NCI-H128 (cell line): ENCODE measurements around the gene P2RY2.

Experiments
- DNase-seq: peaks from one replicate; lab custom pipeline; 2025; ENCODE audit not compliant: unreplicated experiment; lab: John Stamatoyannopoulos, UW

P2RY2 gene

DNA sequence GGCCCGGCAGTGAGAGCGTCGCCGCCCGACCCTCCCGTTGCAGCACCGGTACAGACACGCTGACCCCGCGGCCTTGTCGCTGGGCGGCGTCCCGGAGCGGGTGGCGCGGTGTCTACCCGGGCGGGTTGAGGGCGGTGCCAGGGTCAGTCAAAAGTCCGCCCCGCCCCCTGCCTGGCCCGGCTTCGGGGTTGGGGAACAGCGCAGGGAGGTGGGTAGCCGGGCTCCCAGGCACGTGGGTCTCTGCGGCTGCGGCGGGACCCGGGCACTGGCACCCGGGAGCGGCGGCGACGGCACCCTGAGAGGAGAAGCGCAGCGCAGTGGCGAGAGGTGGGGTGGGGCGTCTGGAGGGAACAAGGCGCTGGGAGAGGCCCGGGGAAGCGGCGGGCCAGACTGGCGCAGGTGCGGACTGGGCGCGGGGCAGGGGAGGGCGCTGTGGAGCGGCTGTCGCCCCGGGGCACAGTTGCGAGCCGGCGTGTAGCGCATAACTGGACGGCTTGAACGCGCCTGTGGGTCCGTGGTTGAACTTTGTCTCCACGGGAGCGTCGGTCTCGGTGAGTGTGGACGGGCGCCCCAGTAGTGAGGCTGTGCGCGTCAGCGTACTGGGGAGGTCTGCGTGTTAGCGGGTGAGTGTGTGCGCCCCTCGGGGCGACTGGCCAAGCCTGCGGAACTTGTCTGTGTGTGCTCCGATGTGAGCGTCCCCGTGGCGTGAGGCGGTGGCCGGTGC is at the start of gene P2RY2:
TSS of gene P2RY2 (plus strand) at position 176 of the 724 bp plus-strand sequence. CDS start 15,879 bp downstream, outside the sequence.
- no peak for DNase-seq

DNA sequence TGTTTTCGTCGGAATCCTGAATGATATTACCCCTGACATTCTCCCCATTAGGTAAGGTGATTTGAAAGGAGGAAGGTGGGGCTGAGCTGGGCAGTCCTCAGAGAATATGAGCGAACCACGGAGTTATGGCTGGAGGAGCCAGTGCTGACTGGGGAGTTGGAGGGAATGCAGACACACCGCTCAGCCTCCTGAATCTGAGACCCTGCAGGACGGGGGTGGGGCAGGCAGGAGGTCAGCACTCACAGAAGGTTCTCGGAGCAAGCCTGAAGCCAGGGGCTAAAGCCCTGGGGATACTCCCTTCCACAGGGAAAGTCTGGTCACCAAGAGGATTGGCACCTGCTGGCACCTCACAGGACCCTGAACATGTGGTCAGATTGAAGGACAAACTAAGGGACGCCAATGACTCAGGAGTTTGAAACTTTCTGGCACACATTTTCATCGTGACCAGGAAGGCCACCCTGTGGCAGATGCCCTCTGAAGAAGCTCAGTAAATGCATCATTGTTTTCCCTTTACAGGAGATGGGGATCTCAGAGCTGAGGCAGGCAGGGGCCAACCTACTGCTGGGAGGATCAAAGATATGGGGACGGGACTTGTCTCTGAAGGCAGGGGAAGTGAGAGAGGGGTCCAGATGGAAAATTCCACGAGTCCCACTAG is 49.0 kb upstream of the P2RY2 start:
- no peak for DNase-seq

DNA sequence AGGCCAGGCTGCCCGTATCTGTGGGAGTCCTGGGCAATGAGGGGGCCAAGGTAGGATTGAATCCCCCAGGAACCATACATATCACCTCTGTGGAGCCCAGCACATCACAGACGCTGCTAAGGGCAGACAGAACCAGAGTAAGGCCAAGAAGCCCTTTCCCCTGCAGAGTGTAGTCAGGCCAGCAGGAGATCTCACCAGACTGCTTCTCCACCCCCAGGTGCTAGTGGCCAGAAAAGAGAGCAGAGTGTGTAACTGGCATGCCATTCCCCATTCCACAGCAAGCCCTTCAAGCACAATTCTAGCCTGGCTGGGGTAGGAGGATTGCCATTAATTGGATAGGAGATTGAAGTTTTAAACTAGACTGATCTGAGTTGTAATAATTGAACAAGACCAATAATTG is 47.9 kb upstream of the P2RY2 start:
- DNase-seq = no peak

DNA sequence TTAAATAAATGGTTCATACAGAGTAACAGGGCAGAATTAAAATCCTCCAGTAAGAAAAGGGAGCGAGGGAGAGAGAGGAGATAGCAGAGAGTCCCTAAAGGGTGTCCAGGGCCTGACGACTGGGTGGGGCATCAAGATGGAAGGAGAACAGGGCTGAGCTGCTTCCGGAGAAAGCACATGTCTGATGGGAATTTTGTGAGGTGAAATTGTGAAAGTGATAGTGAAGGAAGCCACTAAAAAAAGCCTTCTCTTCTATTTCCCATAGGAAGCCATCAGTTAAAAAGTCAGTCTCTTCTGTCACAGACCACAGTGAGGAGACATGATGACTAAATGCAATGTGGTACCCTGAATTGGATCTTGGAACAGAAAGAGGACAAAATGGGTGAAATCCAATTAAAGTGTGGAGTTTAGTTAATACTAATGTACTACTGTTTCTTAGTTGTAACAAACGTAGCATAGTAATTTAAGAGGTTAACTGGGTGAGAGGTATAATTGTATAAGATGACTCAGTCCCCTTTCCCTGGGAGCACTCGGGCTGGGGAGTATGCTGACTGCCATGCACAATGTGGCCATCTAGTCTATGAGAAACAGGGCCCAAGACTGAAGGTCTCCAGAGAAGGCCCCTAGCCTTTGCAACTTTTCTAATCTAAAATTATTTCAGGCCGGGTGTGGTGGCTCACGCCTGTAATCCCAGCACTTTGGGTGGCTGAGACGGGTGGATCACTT is 46.5 kb upstream of the P2RY2 start:
- no peak for DNase-seq

DNA sequence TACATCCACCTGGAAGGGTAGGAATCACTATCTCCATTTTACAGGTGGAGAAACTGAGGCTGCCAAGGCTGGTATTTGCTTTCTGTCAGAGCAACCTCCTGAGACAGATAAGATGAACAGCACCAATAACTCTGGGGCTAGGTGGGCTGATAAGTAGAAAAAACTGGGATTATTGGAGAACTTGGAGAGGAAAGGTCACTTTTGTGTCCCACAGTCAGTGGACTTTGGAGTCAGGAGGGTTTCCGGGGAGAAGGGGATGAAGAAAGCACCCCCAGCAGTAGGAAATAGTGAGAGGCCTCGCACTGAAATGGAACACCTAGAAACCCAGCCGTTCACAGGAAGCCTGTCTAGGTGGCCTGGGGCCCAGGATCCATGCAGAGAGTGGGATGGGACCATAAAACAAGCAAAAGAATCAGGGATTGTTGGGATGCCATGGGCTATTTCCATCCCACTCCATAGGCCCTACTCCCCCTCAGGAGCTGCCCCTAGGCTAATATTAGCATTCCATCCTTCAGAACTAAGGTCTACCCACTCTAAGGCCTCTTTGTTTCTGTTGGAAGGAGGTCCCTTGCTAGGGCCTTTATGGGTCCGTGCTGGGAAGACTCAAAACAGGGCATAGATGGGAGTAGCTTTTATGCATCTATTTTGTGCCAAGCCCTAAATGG is 45.0 kb upstream of the P2RY2 start:
- no peak for DNase-seq

DNA sequence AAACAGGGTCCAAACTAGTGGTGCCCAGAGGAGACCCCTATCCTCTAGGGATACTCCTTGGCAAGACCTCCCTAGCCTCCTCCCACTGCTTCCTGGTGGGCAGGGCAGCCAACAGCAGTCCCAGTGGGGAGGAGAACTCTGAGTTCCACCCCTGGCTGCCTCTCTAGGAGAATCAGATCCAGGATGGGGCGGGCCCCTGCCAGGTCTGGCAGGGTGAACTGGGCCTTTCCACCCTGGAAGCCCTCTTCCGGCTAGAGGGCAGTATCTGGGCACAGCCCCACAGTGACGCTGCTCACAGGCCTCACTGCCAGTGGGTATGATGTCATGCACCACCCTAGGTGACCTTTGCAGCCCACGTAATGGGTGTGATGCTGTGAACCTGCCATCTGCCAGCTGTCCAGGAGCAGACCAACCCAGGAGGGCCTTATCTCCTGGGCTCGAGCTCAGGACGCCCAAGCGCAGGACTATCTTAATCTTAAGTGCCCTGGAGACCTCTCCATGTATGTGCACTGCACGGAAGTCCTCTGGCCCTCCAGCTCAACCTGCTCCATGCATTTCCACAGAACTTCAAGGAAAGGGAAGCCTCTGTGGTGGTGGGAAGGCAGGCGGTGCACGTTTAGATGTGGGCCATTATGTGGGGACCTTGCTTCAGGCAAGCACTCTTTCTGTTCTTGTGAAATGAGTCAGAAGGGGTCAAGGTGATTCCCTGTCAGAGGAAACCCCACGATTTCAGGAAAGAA is 44.2 kb upstream of the P2RY2 start:
- DNase-seq = no peak

DNA sequence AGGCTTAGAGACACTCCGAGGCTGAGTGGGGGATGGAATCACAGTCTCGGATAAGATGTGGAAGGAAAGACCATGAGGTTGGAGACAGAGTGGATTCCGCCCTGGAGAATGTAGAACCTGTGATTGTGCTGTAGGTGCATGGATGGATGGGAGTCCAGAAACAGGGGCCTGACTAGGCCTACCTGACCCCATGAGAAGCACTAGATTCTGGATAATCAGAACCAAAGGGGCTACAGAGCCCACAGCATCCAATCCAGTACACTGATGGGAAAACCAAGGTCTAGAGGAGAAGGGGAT is 43.6 kb upstream of the P2RY2 start:
- no peak for DNase-seq

DNA sequence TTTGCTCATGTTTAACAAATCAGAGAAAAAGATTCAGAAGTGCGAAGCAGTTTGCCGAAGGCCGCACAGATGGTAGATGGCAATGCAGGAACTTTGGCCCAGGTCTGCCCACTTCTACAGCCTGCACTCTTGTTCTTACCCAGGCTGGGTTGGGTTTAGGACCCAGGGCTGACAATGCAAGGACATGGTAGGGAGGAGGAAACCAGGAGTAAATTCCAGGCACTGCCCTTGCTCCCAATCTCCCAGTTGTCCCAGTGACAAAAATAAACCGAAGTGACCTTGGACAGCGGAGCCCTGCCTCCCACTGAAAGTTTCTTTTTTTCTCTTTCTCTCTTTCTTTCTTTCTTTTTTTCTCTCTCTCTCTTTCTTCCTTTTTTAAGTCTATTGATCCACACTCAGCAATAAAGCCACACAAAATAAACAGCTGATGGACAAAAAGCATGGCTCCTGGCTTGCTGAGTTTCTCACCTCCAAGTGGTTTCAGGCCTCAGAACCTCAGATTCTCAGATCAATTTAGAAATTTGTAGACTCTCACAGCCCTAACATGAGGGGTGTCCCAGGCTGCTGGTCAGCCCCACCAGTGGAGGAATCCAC is 42.4 kb upstream of the P2RY2 start:
- DNase-seq = no peak

DNA sequence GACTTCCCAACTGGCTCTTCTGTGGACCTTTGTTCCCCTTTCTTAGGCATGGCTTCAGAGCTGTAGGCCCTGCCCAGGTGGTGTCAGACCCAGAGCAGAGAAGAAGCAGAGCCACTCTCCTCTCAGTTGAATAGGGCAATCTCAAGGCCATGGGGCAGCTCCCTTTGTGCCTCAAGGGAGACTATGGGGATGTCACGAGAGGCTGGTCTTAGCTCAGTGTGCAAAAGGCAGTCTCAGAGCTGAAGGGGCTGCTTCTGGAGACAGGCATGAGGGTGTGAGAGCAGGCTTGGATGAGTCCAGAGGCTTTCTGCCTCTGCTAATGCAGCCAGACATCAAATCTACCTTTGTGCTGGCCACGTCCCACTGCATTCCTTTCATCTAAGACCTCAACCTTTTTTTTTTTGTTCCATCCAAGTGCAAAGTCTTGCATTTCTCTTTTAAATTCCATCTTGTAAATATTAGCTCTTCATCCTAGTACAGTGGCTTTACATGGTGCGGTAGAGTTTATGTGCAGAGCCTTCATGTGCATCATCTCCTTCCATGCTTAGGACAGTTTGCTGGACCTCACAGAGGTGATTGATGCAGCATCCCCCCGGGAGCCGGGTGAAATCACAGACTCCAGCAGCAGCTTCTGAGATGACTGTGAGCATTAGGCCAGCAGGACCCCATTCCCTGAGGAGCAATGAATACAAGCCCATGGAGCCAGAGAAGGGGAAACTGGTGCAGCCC is 41.8 kb upstream of the P2RY2 start:
- no peak for DNase-seq

DNA sequence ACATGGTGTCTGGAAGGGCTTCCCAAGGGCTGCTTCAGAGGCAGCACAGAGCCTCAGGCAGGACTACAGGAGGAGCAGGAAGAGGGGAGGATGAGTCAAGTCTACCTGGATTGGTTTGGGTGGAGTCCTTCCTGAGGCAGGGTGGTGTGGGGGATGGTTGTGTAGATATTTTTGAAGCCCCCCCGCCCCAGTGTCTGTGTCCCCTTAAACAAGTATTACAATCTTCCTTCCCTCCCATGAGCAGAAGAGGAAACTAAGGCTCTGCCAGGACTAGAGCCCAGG is 41.3 kb upstream of the P2RY2 start:
- DNase-seq = no peak

DNA sequence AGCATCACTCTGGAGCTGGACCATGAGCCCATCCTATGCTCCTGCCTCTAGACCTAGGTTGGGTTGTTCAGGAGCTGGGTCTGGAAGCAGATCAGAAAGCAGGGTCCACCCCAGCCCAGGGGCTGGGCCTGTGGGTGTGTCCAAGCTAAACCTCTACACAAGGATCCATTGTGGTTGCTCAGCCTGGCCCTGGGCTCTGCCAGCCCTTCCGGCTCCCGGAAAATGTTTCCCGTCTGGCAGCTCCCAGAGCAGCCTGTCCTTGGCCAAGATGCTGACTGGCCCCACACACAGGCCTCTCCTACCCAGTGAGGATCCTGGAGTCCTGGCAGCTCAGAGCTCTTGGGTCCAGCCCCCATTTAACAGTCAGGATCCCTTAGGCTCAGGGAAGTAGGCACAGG is 40.7 kb upstream of the P2RY2 start:
- DNase-seq = no peak

DNA sequence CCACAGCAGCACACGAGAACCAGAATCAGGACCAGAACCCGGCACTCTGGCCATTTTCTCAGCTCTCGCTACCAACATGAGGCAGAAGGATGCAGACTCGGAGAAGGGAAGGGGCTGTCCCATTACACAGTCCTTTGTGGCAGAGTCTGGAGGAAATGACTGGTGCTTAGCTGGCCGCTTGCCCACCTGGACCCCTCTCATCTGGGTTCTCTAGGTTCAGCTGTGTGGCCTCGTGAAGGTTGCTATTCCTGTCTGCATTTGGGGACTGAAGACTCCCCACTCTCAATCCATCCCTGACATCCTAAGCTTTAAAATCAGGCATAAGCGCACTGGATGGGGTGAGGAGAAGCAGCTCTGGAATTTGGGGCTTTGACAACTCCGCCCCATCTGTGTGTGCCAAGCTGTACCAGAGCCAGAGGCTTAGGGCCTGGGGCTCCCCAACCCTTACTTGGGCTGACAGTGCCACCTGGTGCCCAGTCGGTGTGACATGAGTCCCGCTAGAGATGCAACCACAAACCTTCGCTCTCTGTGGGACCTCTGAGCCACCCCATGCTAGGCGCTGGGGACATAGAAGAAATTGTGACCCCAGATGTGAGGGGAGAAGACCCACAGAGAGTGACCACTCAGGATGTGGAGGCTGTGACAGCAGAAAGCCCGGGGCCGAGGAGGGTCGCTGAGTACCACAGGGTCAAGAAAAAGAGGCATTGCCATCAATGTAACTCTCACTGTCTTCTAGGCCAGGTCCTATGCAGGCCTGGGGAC is 40.1 kb upstream of the P2RY2 start:
- peak; percentile 61 for DNase-seq

DNA sequence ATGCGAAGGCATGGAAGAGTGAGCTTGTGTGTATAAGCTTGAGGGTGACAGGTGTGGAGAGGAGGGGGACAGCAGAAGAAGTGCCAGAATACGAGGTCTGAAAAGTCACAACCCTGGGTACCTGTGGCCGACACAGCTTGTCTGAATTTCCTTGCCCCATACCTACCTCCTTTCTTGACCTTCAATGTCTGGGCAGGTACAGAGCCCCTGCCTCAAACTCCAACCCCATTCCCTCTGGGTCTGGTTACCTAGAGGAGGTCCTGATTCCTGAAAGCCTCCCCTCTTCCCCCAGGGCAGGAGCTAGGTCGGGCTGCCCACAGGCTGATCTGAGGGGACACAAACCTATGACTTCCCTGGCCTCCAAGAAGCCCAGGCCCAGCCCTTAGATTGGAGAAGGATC is 39.4 kb upstream of the P2RY2 start:
- no peak for DNase-seq

DNA sequence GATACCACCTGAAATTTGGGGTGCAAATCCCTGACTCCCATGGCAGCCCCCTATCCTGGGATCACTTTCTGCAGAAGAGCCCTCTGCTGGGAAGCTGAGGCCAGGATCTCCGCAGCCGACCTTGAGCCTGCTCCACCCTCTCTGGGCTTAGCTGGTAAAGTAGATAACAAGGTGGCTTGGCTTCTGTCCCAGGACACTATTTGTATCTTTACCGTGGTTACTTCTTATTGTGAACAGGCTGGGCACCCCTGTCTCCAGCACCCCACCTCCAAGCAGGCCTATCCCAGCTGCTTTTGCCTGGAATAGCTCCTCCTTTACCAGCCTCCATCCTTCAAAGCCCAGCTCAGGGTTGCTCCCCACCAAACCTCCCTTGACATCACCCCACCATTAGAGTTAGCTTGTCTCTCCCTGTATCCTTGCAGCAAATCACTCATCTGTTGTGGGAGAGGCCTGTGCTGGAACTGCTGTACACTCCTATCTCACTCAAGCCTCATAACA is 35.2 kb upstream of the P2RY2 start:
- DNase-seq = no peak

DNA sequence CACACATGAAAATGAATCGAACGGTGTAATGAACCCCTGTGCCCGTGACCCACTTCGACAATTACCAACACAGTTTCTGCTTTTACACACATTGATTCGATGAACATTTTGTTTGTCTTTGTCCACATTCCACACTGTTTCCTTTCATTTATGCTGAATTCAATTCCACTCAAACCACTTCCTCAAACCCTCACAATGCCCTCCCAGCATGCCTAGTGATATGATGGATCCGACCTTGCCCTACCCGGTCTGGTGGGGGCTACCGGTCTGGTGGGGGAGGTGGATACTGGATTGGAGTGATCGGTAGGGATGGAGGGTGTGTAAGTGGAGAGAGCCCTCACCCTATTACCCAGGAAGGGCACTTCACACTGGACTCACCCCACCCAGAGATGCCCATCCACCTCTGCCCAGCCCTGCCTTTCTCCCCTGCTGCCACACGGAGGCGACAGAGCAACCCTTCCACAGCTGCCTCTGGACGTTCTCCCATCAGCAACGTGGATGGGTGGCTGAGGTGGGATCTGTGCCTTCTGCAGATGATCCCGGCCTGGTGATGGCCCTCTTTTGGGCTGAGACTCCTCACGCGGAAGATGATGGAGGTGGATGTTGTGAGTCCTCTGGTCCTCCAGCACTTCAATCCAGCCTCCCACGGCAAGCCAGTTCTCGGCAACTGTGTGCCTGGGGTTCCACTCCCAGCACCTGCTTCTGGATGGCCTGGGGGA is 33.0 kb upstream of the P2RY2 start:
- no peak for DNase-seq

DNA sequence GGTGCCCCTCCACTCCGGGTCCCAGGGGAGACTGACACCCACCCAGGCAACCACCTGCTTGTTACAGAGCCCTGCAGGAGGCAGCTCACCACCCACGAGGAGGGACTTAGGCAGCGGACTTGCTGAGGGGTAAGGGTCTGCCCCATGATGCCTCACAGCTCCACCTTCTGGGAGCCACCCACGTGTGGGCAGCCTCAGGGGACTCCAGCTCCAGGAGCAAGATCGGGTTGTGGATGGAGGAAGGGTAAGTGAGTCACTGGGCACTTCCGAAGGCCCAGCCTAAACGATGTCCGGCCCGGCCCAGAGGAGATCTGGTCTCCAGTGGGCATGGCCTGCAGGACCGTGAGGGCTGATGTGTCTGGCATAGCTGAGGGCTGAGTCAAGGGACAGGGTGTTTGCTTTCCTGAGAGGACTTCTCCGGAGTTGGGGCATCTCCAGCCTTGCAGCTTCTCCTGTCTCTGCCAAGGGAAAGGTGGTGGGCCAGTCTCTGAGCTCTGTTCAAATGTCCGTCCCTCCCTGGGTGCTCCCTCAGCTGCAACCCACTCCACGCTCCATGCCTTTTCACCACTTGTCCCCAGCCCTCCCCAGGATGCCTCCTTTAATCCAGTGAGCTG is 32.3 kb upstream of the P2RY2 start:
- no peak for DNase-seq

DNA sequence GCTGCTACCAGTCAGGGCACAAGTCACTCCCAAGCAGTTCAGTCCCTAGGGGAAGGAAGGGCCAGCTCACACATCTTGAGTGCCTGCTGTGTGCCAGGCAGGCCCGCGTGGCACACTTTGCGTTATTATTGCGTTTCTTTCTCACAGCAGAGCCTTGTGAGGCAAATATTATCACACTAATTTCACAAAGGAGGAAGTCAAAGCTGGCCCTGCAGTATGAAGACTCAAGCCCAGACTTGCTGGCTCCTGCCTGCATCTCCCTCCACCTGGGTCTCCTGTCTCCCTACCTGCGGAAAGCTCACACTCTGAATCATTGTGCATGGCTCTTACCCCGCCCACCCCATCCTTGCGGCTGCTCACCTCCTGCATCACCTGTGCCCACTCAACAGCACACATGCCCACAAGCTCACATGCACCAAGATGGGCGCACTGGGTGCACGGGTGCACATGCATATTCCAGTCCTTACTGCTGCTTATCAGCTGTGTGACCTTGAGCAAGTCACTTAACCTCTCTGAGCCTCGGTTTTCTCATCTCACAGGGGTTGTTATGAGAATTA is 31.7 kb upstream of the P2RY2 start:
- no peak for DNase-seq

DNA sequence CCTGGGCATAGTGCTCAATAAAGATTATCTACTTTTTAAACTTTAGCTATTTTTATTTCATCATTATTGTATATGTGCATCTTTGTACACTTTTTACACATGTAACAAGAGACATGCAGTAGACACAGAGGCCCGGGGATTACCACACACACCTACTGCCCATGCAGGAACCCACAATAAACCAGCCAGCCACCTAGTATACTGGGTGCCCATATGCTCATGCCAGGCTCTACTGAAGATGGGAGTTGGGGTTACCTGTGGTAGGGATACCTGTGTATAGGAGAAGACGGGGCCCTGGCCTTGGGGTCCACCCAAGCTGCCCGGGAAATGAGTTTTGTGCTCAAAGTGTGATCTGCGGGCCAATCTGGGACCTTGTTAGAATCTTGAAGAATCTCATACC is 31.2 kb upstream of the P2RY2 start:
- DNase-seq = no peak
